ENCODE data around the gene ATG2B.

The ATG2B gene

GRCh38 chr14:96362965-96363750, at the start of gene ATG2B, which contains the start of gene GSKIP:
Gene ATG2B, minus strand, starts transcription at chr14:96363341. Its CDS starts 365 bp downstream, at chr14:96362976.
Gene GSKIP, plus strand, starts transcription at chr14:96363526. Its CDS starts 18,722 bp downstream, at chr14:96382248.
- Histone ChIP-seq H3K9ac (peak within 1 kb of the TSS; percentile 68), H3K9me3 (ENCODE audit: control insufficient read depth, low read length) (no peaks in the 10 kb centered on the region), H3K79me2 (peaks cover 46% of the 10 kb centered on the region), H3K27ac (peak within 1 kb of the TSS; percentile 79), H3K4me1 (peaks cover 8% of the 10 kb centered on the region), H3K27me3 (ENCODE audit: control insufficient read depth, insufficient read depth, low read length) (no peaks in the 10 kb centered on the region), H3K4me2 (ENCODE audit: low read length) (peak within 1 kb of the TSS; percentile 83), H3K4me3 (ENCODE audit: low read depth, low read length) (peak within 1 kb of the TSS; percentile 90), H3K36me3 (ENCODE audit: control insufficient read depth, insufficient read depth, low read length) (no peaks in the 10 kb centered on the region), H2AFZ (peak within 1 kb of the TSS; percentile 93)
- no peak for TF ChIP-seq CTCF (IDR thresholded peaks at IDR 0.05)

GRCh38 chr14:96410119-96410518, 47.0 kb upstream of the ATG2B start:
- no peaks in the 10 kb centered on the region for H3K36me3 ChIP-seq (ENCODE audit: control insufficient read depth, insufficient read depth, low read length)
- H3K79me2 ChIP-seq = no peaks in the 10 kb centered on the region
- H2AFZ ChIP-seq = no peak overlapping the region
- no peak for TF ChIP-seq CTCF (IDR thresholded peaks at IDR 0.05)
- H3K9me3 ChIP-seq (ENCODE audit: control insufficient read depth, low read length) = no peaks in the 10 kb centered on the region
- H3K4me2 ChIP-seq (ENCODE audit: low read length) = no peak overlapping the region
- no peaks in the 10 kb centered on the region for H3K27me3 ChIP-seq (ENCODE audit: control insufficient read depth, insufficient read depth, low read length)
- no peak overlapping the region for H3K27ac ChIP-seq
- no peaks in the 10 kb centered on the region for H3K4me1 ChIP-seq
- H3K9ac ChIP-seq = no peak overlapping the region
- no peak overlapping the region for H3K4me3 ChIP-seq (ENCODE audit: low read depth, low read length)

- H3K9ac ChIP-seq = no peak overlapping the region
- H3K27ac ChIP-seq = no peak overlapping the region
- no peak overlapping the region for H3K4me2 ChIP-seq (ENCODE audit: low read length)
- no peaks in the 10 kb centered on the region for H3K4me1 ChIP-seq
- H3K36me3 ChIP-seq (ENCODE audit: control insufficient read depth, insufficient read depth, low read length) = no peaks in the 10 kb centered on the region
- H3K4me3 ChIP-seq (ENCODE audit: low read depth, low read length) = no peak overlapping the region
- H3K79me2 ChIP-seq = no peaks in the 10 kb centered on the region
- H3K9me3 ChIP-seq (ENCODE audit: control insufficient read depth, low read length) = no peaks in the 10 kb centered on the region
- H3K27me3 ChIP-seq (ENCODE audit: control insufficient read depth, insufficient read depth, low read length) = no peaks in the 10 kb centered on the region
- no peak for TF ChIP-seq CTCF (IDR thresholded peaks at IDR 0.05)
- H2AFZ ChIP-seq = no peak overlapping the region
These were observed 46.6 kb upstream of the ATG2B start for GRCh38 chr14:96409701-96410100.

- TF ChIP-seq CTCF (IDR thresholded peaks at IDR 0.05) = no peak
- H2AFZ ChIP-seq = no peak overlapping the region
- no peak overlapping the region for H3K4me2 ChIP-seq (ENCODE audit: low read length)
- H3K27me3 ChIP-seq (ENCODE audit: control insufficient read depth, insufficient read depth, low read length) = no peaks in the 10 kb centered on the region
- H3K27ac ChIP-seq = no peak overlapping the region
- no peaks in the 10 kb centered on the region for H3K79me2 ChIP-seq
- no peaks in the 10 kb centered on the region for H3K9me3 ChIP-seq (ENCODE audit: control insufficient read depth, low read length)
- no peak overlapping the region for H3K9ac ChIP-seq
- H3K4me3 ChIP-seq (ENCODE audit: low read depth, low read length) = no peak overlapping the region
- no peaks in the 10 kb centered on the region for H3K4me1 ChIP-seq
- H3K36me3 ChIP-seq (ENCODE audit: control insufficient read depth, insufficient read depth, low read length) = no peaks in the 10 kb centered on the region
These were observed 45.5 kb upstream of the ATG2B start for GRCh38 chr14:96408608-96409007.

Data from parathyroid adenoma (tissue), 2 donors.